HG03439 (cell line): ENCODE results near the gene LY86.

Experiments
- ATAC-seq: cut with Tn5 transposase; IDR thresholded peaks from one replicate; pipeline ENCODE4 v1.9.1; 2021; ENCODE audit warnings: mild to moderate bottlenecking, moderate library complexity; ENCODE audit not compliant: unreplicated experiment

The LY86 gene

GRCh38 chr6:6588064-6588923 lies at the start of gene LY86:
Gene LY86, plus strand, starts transcription at chr6:6588720. Its CDS starts 15 bp downstream, at chr6:6588735.
- ATAC-seq, result peak; percentile 47

- ATAC-seq, result no peak
Measured at GRCh38 chr6:6539036-6539435, 49.5 kb upstream of the LY86 start.

GRCh38 chr6:6542357-6542756 lies 46.2 kb upstream of the LY86 start:
- no peak for ATAC-seq

- ATAC-seq, result no peak
Measured at GRCh38 chr6:6543181-6543879, 45.2 kb upstream of the LY86 start.

- ATAC-seq, result no peak
Measured at GRCh38 chr6:6545616-6546317, 42.8 kb upstream of the LY86 start.

GRCh38 chr6:6546318-6547109 lies 42.0 kb upstream of the LY86 start:
- peak; percentile 49 for ATAC-seq

- ATAC-seq, result peak; percentile 87
Measured at GRCh38 chr6:6547110-6547879, 41.2 kb upstream of the LY86 start.

GRCh38 chr6:6556161-6556737 lies 32.3 kb upstream of the LY86 start:
- no peak for ATAC-seq

GRCh38 chr6:6556738-6557503 lies 31.6 kb upstream of the LY86 start:
- no peak for ATAC-seq

- no peak for ATAC-seq
Measured at GRCh38 chr6:6557504-6557839, 31.0 kb upstream of the LY86 start.

- ATAC-seq, result no peak
Measured at GRCh38 chr6:6557886-6558285, 30.6 kb upstream of the LY86 start.

GRCh38 chr6:6559994-6560570 lies 28.4 kb upstream of the LY86 start:
- ATAC-seq, result no peak

GRCh38 chr6:6560909-6561308 lies 27.6 kb upstream of the LY86 start:
- no peak for ATAC-seq

GRCh38 chr6:6564154-6564553 lies 24.4 kb upstream of the LY86 start:
- ATAC-seq, result no peak

GRCh38 chr6:6565069-6565468 lies 23.5 kb upstream of the LY86 start:
- ATAC-seq, result no peak

- no peak for ATAC-seq
Measured at GRCh38 chr6:6565488-6565887, 23.0 kb upstream of the LY86 start.

GRCh38 chr6:6566766-6567165 lies 21.8 kb upstream of the LY86 start:
- no peak for ATAC-seq

GRCh38 chr6:6569096-6569810 lies 19.3 kb upstream of the LY86 start:
- no peak for ATAC-seq
